ENCODE results near the gene GNAS-AS1. TPM values are rescaled to one million over a fixed set of nuclear protein-coding genes. Genes with fewer than 3 reads are reported as not detected.
A peak's percentile ranks its signal among the peaks of the same experiment; 100 is the strongest.

The GNAS-AS1 gene
- total and polyA plus RNA-seq, 2 of the 8 experiments (the other 6 are each of a cell fraction or from before 2014, with no cell fraction given) = 4.7 to 13.7 TPM

- peaks cover 0 to 15% of the 10 kb centered on the region in 2 experiments; a peak in 1 of 4 replicates for H3K79me2 ChIP-seq (ENCODE audit: control insufficient read depth in 1 of 2, insufficient read depth in 2 of 2, low read length in 2 of 2)
- no peak overlapping the region for H2BK120ac ChIP-seq (replicated peaks; ENCODE audit: low read depth, low read length)
- CTCF ChIA-PET (ENCODE audit: partially characterized antibody) = interaction anchor here (0.7 to 1.9 kb wide), 2 partner anchors 11 to 352 kb away, joined by 3 to 6 read pairs; no protein-coding TSS in a partner anchor
- POLR2A ChIA-PET (ENCODE audit: partially characterized antibody) = interaction anchor here (0.7 to 13.4 kb wide), 6 partner anchors 11 to 40 kb away, joined by 3 to 163 read pairs (median 4); no protein-coding TSS in a partner anchor
- no peak overlapping the region for H3K18ac ChIP-seq (ENCODE audit: extremely low read depth, low read length)
- H3K9me3 ChIP-seq (ENCODE audit: insufficient read depth in 2 of 2, low read depth in 1 of 2, low read length in 1 of 2) = no peaks in the 10 kb centered on the region; a peak in 1 of 4 replicates
- H3K79me1 ChIP-seq (ENCODE audit: low read depth, low read length) = no peaks in the 10 kb centered on the region
- no peak overlapping the region for H2BK12ac ChIP-seq (ENCODE audit: low read depth, low read length)
- WGBS, 2 experiments (ENCODE audit: extremely low coverage in 1 of 2, insufficient coverage in 1 of 2, insufficient read length in 1 of 2, insufficient replicate concordance in 2 of 2, low coverage in 1 of 2, low lambda C conversion rate in 2 of 2, missing lambda C conversion rate in 1 of 2) = 53% methylated on average over 47 of the region's 57 CpGs; no CpG with 5 or more reads in 1 of the 2 experiments
- H3K27ac ChIP-seq (ENCODE audit: low read depth, low read length) = no peak overlapping the region
- TF ChIP-seq RNF2 (IDR thresholded peaks at IDR 0.05; ENCODE audit: borderline replicate concordance, low read depth, low read length, missing control alignments, poor library complexity, severe bottlenecking) = peak; percentile 70
- TF ChIP-seq EZH2 (IDR thresholded peaks at IDR 0.05; ENCODE audit: low read depth, low read length, severe bottlenecking) = peak; percentile 57
- no peak for TF ChIP-seq E2F6 (IDR thresholded peaks at IDR 0.05)
- no peak for TF ChIP-seq HDAC6 (IDR thresholded peaks at IDR 0.05; ENCODE audit: low read depth, low read length)
- no peak for TF ChIP-seq CBX5 (IDR thresholded peaks at IDR 0.05; ENCODE audit: low read depth, low read length)
- TF ChIP-seq SUZ12 (IDR thresholded peaks at IDR 0.05; ENCODE audit: low read length) = peak; percentile 85
- peaks cover 0 to 25% (median 15%) of the 10 kb centered on the region in 4 experiments; a peak in 6 of 7 replicates for H3K4me1 ChIP-seq (replicated peaks in 1 of 4; ENCODE audit: control insufficient read depth in 3 of 4, insufficient read depth in 4 of 4, low read length in 3 of 4)
- no peak overlapping the region for H2BK5ac ChIP-seq (ENCODE audit: low read depth, low read length)
- no peak overlapping the region for H3K56ac ChIP-seq (replicated peaks; ENCODE audit: insufficient read length, low read depth, low read length)
- FAIRE-seq = no peak
- H2AK5ac ChIP-seq (ENCODE audit: low read depth, low read length) = no peak overlapping the region
- no peak for DNase-seq (ENCODE audit: low read depth in 1 of 2, low spot score in 2 of 2)
- peak overlapping the region; percentile 29 to 57 (median 39); a peak in 7 of 8 replicates for H3K4me3 ChIP-seq (ENCODE audit: extremely low read depth in 1 of 4, insufficient read depth in 2 of 4, low read depth in 3 of 4, low read length in 4 of 4)
- no peak overlapping the region for H2AFZ ChIP-seq (ENCODE audit: low read length)
- no peak overlapping the region for H3K4ac ChIP-seq (replicated peaks; ENCODE audit: insufficient read length, low read depth, low read length)
- H3K27me3 ChIP-seq (replicated peaks in 1 of 4; ENCODE audit: control insufficient read depth in 3 of 4, extremely low read depth in 1 of 4, insufficient read depth in 3 of 4, low read length in 3 of 4) = peaks cover 24 to 63% (median 52%) of the 10 kb centered on the region in 4 experiments
- no peak overlapping the region for H4K5ac ChIP-seq (ENCODE audit: insufficient read length, low read depth, low read length)
- H3K23ac ChIP-seq (ENCODE audit: insufficient read length) = no peak overlapping the region
- peak overlapping the region; percentile 71 to 77 for H3K4me2 ChIP-seq (ENCODE audit: insufficient read depth in 1 of 2, low read depth in 2 of 2, low read length in 2 of 2)
- H3K23me2 ChIP-seq (ENCODE audit: low read depth, low read length) = peaks cover 21% of the 10 kb centered on the region
- H4K20me1 ChIP-seq (replicated peaks in 1 of 2; ENCODE audit: control insufficient read depth in 1 of 2, insufficient read depth in 2 of 2, low read length in 2 of 2) = peaks cover 0 to 4% of the 10 kb centered on the region in 2 experiments
- H3K9ac ChIP-seq (replicated peaks in 1 of 4; ENCODE audit: extremely low read depth in 1 of 4, low read depth in 3 of 4, low read length in 3 of 4) = no peak overlapping the region
- H3K36me3 ChIP-seq (ENCODE audit: control insufficient read depth in 2 of 4, insufficient read depth in 4 of 4, low read length in 3 of 4) = peaks cover 0 to 14% (median 0%) of the 10 kb centered on the region in 4 experiments; a peak in 1 of 8 replicates
- H4K8ac ChIP-seq (ENCODE audit: extremely low read depth, insufficient read depth, low read length) = peak overlapping the region; percentile 12; the same call in 1 of the 2 replicates
- H3K14ac ChIP-seq (ENCODE audit: insufficient read length) = no peak overlapping the region
- no peak overlapping the region for H4K91ac ChIP-seq (replicated peaks; ENCODE audit: insufficient read length, low read length)
- H2BK20ac ChIP-seq (ENCODE audit: low read length) = no peak overlapping the region
- no peak overlapping the region for H2BK15ac ChIP-seq (ENCODE audit: low read length)
Measured at GRCh38 chr20:58855506-58856389, 5.0 kb upstream of the GNAS-AS1 start.
